GM12874 (cell line): ENCODE results near the gene ADARB1.
A peak's percentile ranks its signal among the peaks of the same experiment; 100 is the strongest.

Experiments used
- CTCF ChIP-seq: IDR thresholded peaks from 2 replicates; pipeline ENCODE4 v1.5.1; 2011; ENCODE audit warnings: low read depth, mild to moderate bottlenecking, control low read depth, low read length, moderate library complexity; ENCODE audit not compliant: insufficient read depth

ADARB1 gene

GRCh38 chr21:45134279-45135076 is 60.1 kb downstream of the ADARB1 start:
- TF ChIP-seq CTCF, result no peak

GRCh38 chr21:45135122-45135521 is 60.7 kb downstream of the ADARB1 start:
- no peak for TF ChIP-seq CTCF

- no peak for TF ChIP-seq CTCF
Observed at GRCh38 chr21:45135868-45136267, 61.5 kb downstream of the ADARB1 start.

GRCh38 chr21:45136500-45136899 is 62.1 kb downstream of the ADARB1 start:
- TF ChIP-seq CTCF, result no peak

- peak; percentile 90 for TF ChIP-seq CTCF
Observed at GRCh38 chr21:45136927-45137611, 62.7 kb downstream of the ADARB1 start.

GRCh38 chr21:45137612-45137937 is 63.2 kb downstream of the ADARB1 start:
- TF ChIP-seq CTCF, result no peak

- TF ChIP-seq CTCF, result peak; percentile 88
Observed at GRCh38 chr21:45138199-45139002, 64.0 kb downstream of the ADARB1 start.
